ENCODE measurements around the gene CADM2. TPM values are rescaled to one million over a fixed set of nuclear protein-coding genes. Genes with fewer than 3 reads are reported as not detected.

CADM2 gene
- total RNA-seq, 1 donor = under 0.01 TPM

GRCh38 chr3:85377115-85377514, 418.3 kb downstream of the CADM2 start:
- TF ChIP-seq CTCF (IDR thresholded peaks at IDR 0.05; ENCODE audit: insufficient read depth, low read depth, low read length) = no peak
- H3K4me3 ChIP-seq (ENCODE audit: low read depth, low read length) = no peak overlapping the region
- no peak for DNase-seq (ENCODE audit: low read depth)

GRCh38 chr3:85384372-85384771, 425.6 kb downstream of the CADM2 start:
- TF ChIP-seq CTCF (IDR thresholded peaks at IDR 0.05; ENCODE audit: insufficient read depth, low read depth, low read length) = no peak
- no peak for DNase-seq (ENCODE audit: low read depth)
- no peak overlapping the region for H3K4me3 ChIP-seq (ENCODE audit: low read depth, low read length)

- no peak for DNase-seq (ENCODE audit: low read depth)
- TF ChIP-seq CTCF (IDR thresholded peaks at IDR 0.05; ENCODE audit: insufficient read depth, low read depth, low read length) = no peak
- no peak overlapping the region for H3K4me3 ChIP-seq (ENCODE audit: low read depth, low read length)
Measured at GRCh38 chr3:85387913-85388505, 429.2 kb downstream of the CADM2 start.

GRCh38 chr3:85394424-85394823, 435.6 kb downstream of the CADM2 start:
- no peak for TF ChIP-seq CTCF (IDR thresholded peaks at IDR 0.05; ENCODE audit: insufficient read depth, low read depth, low read length)
- H3K4me3 ChIP-seq (ENCODE audit: low read depth, low read length) = no peak overlapping the region
- no peak for DNase-seq (ENCODE audit: low read depth)

GRCh38 chr3:85397434-85397833, 438.6 kb downstream of the CADM2 start:
- no peak for TF ChIP-seq CTCF (IDR thresholded peaks at IDR 0.05; ENCODE audit: insufficient read depth, low read depth, low read length)
- DNase-seq (ENCODE audit: low read depth) = no peak
- H3K4me3 ChIP-seq (ENCODE audit: low read depth, low read length) = no peak overlapping the region

GRCh38 chr3:85426121-85426520, 467.3 kb downstream of the CADM2 start:
- H3K4me3 ChIP-seq (ENCODE audit: low read depth, low read length) = no peak overlapping the region
- no peak for DNase-seq (ENCODE audit: low read depth)
- TF ChIP-seq CTCF (IDR thresholded peaks at IDR 0.05; ENCODE audit: insufficient read depth, low read depth, low read length) = no peak

- no peak for TF ChIP-seq CTCF (IDR thresholded peaks at IDR 0.05; ENCODE audit: insufficient read depth, low read depth, low read length)
- DNase-seq (ENCODE audit: low read depth) = no peak
Measured at GRCh38 chr3:85427467-85427866, 468.7 kb downstream of the CADM2 start.

More at GRCh38 chr3:85427467-85427866, 468.7 kb downstream of the CADM2 start:
- no peak overlapping the region for H3K4me3 ChIP-seq (ENCODE audit: low read depth, low read length)

All from fibroblast of villous mesenchyme (primary cell).